H1 (cell line): ENCODE measurements around the gene SLC32A1. TPM values are rescaled to one million over a fixed set of nuclear protein-coding genes. Genes with fewer than 3 reads are reported as not detected.

ENCODE experiments used
- polyA plus RNA-seq, 7 experiments: library from polyadenylated mRNA; depleted of rRNA in 3 of 7; stranded (reverse) in 5 of 7; unstranded in 2 of 7; fragments of >200 nt in 5 of 7; fragments of 200-250 nt in 2 of 7; gene quantifications; 1 replicate in 5 of 7; 2 replicates in 1 of 7; 4 replicates in 1 of 7; pipeline versions ENCODE4 v1.2.1 to v1.2.3, GENCODE V29; 2011 to 2013; ENCODE audit warnings: missing spikeins in 2 of 7, mixed read lengths in 2 of 7
- small RNA-seq: library from polyadenylated mRNA; stranded (forward); fragments of <200 nt; extraction: miRNeasy Mini kit (QIAGEN cat#:217004); gene quantifications from one replicate; pipeline ENCODE3, GENCODE V24; 2013; ENCODE audit not compliant: insufficient read depth
- total RNA-seq: library from RNA; stranded (reverse); fragmentation: NEBNext Ultra II Directional; extraction: Animal tissue kit (Norgen Biotek cat#: 25700); gene quantifications from 2 replicates; pipeline ENCODE4 v1.2.1, GENCODE V29; 2021

SLC32A1 gene
- total and polyA plus RNA-seq, 2 of the 8 experiments (the other 6 are each of a cell fraction or from before 2014, with no cell fraction given) = 0.09 to 0.15 TPM

Small RNA genes lying within 50 kb of the gene (small RNA-seq; reads per million reads assigned to genes)
- gene RF00017 = not detected

Other genes with a start within 250 kb of the SLC32A1 start
- gene ADIG, start 143.3 kb upstream of the SLC32A1 start, total RNA-seq = not detected in 2 replicates
- not detected in 2 replicates for gene ADIG, start 143.3 kb upstream of the SLC32A1 start, polyA plus RNA-seq (2011; rRNA removed)
- 0.74 and 0.86 TPM in 2 replicates for gene ARHGAP40, start 122.7 kb upstream of the SLC32A1 start, total RNA-seq
- 0.69 and 1.4 TPM in 2 replicates for gene ARHGAP40, start 122.7 kb upstream of the SLC32A1 start, polyA plus RNA-seq (2011; rRNA removed)
- gene ACTR5, start 24.0 kb downstream of the SLC32A1 start, total RNA-seq = 14.1 and 14.4 TPM in 2 replicates
- gene ACTR5, start 24.0 kb downstream of the SLC32A1 start, polyA plus RNA-seq (2011; rRNA removed) = 10.4 and 11.7 TPM in 2 replicates
- gene PPP1R16B, start 81.2 kb downstream of the SLC32A1 start, total RNA-seq = 8.9 and 9.7 TPM in 2 replicates
- 2.6 and 3.8 TPM in 2 replicates for gene PPP1R16B, start 81.2 kb downstream of the SLC32A1 start, polyA plus RNA-seq (2011; rRNA removed)
- gene FAM83D, start 201.9 kb downstream of the SLC32A1 start, total RNA-seq = 61.4 and 62.6 TPM in 2 replicates
- 47.2 and 60.9 TPM in 2 replicates for gene FAM83D, start 201.9 kb downstream of the SLC32A1 start, polyA plus RNA-seq (2011; rRNA removed)
- gene DHX35, start 237.9 kb downstream of the SLC32A1 start, total RNA-seq = 20.1 and 21.9 TPM in 2 replicates
- gene DHX35, start 237.9 kb downstream of the SLC32A1 start, polyA plus RNA-seq (2011; rRNA removed) = 21.6 and 27.7 TPM in 2 replicates